ENCODE measurements around the gene ARHGAP21. TPM values are rescaled to one million over a fixed set of nuclear protein-coding genes. Genes with fewer than 3 reads are reported as not detected.

Gene ARHGAP21
- total RNA-seq, 1 donor from 2014 or later = 88.0 TPM

DNA sequence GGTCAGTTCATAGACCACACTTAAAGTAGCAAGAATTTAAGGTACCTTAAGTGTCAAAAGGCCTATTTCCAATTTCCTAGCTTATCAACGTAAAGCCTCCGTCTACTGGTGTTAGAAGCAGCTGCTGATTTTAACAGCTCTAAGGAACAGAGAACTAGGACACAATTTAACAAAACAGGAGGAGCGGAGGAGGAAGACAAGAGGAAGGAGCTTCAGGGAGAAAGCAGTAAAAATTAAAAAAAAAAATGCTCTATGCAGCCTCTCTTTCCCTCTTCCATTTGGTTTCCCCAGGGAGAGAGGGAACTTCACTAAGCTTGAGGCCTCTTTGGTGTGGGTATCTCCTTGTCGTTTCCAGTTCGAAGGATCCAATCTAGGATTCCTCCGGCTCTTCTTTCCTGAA lies 22.7 kb downstream of the ARHGAP21 start:
- no peak for DNase-seq (ENCODE audit: low spot score, unreplicated experiment)
- Mint-ChIP-seq H3K4me1 (ENCODE audit: low read depth) (peaks cover 15% of the 10 kb centered on the region), H3K9me3 (ENCODE audit: low read depth) (no peaks in the 10 kb centered on the region), H3K27me3 (no peaks in the 10 kb centered on the region), H3K36me3 (ENCODE audit: insufficient read depth) (peaks cover 3% of the 10 kb centered on the region), H3K4me3 (ENCODE audit: low read depth) (no peak overlapping the region), H3K27ac (no peak overlapping the region)
- TF ChIP-seq, protein P1, sequence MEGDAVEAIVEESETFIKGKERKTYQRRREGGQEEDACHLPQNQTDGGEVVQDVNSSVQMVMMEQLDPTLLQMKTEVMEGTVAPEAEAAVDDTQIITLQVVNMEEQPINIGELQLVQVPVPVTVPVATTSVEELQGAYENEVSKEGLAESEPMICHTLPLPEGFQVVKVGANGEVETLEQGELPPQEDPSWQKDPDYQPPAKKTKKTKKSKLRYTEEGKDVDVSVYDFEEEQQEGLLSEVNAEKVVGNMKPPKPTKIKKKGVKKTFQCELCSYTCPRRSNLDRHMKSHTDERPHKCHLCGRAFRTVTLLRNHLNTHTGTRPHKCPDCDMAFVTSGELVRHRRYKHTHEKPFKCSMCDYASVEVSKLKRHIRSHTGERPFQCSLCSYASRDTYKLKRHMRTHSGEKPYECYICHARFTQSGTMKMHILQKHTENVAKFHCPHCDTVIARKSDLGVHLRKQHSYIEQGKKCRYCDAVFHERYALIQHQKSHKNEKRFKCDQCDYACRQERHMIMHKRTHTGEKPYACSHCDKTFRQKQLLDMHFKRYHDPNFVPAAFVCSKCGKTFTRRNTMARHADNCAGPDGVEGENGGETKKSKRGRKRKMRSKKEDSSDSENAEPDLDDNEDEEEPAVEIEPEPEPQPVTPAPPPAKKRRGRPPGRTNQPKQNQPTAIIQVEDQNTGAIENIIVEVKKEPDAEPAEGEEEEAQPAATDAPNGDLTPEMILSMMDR (IDR thresholded peaks at IDR 0.05; ENCODE audit: unreplicated experiment) = no peak

DNA sequence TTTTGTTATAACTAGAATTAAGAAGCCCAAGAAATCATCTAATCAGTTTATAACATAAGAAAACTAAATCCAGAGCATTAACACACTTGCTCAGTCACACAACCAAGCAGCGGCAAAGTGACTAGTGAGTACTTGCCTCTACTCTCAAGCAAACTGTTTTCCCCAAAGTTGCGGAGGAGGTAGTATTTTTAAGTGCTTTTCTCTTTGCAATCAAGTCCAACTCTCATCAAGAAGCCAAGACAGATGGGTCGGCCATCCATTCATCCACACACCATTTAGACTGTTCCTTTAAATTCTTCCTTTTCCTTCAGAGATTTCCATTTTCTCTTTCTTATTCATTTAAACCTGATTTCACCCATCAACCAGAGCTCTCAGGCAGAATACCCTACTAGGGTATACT lies 25.4 kb downstream of the ARHGAP21 start:
- Mint-ChIP-seq H3K27ac (no peak overlapping the region), H3K4me3 (ENCODE audit: low read depth) (no peak overlapping the region)

DNA sequence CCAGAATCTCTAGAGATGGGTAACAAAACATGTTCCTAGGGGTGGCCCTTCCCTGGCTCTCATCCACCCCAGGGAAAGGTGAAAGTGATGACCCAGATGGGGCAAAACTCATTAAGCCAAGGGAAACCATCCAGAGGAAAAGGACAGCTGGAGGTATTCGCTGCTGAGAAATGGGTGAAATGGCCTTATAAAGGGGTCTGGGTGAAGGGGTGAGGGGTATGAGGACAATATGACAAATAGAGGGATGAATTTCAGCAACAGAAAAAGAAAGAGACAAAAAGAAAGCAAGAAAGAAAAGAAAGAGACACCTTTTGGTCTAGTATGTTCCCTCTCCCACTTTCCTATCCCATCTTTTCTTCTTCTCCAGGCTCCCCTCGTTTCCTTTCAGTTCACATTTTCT lies 26.6 kb downstream of the ARHGAP21 start:
- Mint-ChIP-seq H3K4me1 (ENCODE audit: low read depth) (peaks cover 11% of the 10 kb centered on the region), H3K9me3 (ENCODE audit: low read depth) (no peaks in the 10 kb centered on the region), H3K27me3 (no peaks in the 10 kb centered on the region), H3K36me3 (ENCODE audit: insufficient read depth) (peaks cover 2% of the 10 kb centered on the region), H3K27ac (no peak overlapping the region), H3K4me3 (ENCODE audit: low read depth) (no peak overlapping the region)
- no peak for DNase-seq (ENCODE audit: low spot score, unreplicated experiment)
- TF ChIP-seq, protein P1 (IDR thresholded peaks at IDR 0.05; ENCODE audit: unreplicated experiment) = no peak

More for the DNA sequence above, 25.4 kb downstream of the ARHGAP21 start:
- Mint-ChIP-seq H3K9me3 (ENCODE audit: low read depth) (no peaks in the 10 kb centered on the region), H3K27me3 (no peaks in the 10 kb centered on the region), H3K36me3 (ENCODE audit: insufficient read depth) (peaks cover 2% of the 10 kb centered on the region), H3K4me1 (ENCODE audit: low read depth) (peaks cover 11% of the 10 kb centered on the region)
- DNase-seq (ENCODE audit: low spot score, unreplicated experiment) = no peak
- TF ChIP-seq, protein P1 (IDR thresholded peaks at IDR 0.05; ENCODE audit: unreplicated experiment) = no peak

DNA sequence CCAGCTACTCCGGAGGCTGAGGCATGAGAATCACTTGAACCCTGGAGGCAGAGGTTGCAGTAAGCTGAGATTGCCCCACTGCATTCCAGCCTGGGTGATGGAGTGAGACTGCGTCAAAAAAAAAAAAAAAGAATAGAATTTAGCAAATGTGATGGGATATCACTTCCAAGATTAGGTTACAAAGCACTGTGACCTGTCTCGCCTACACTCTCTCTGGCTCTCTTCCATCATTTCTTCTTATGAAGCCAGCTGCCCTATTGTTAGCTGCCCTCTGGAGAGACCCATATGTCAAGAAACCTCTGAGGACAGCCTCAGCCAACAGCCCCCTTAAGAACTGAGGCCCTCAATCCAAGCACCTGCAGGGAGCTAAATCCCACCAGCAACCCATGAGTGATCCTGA lies 28.2 kb downstream of the ARHGAP21 start:
- Mint-ChIP-seq H3K4me3 (ENCODE audit: low read depth) (no peak overlapping the region), H3K27me3 (no peaks in the 10 kb centered on the region), H3K36me3 (ENCODE audit: insufficient read depth) (no peaks in the 10 kb centered on the region), H3K4me1 (ENCODE audit: low read depth) (peaks cover 11% of the 10 kb centered on the region), H3K9me3 (ENCODE audit: low read depth) (no peaks in the 10 kb centered on the region), H3K27ac (peak overlapping the region; percentile 82)
- no peak for DNase-seq (ENCODE audit: low spot score, unreplicated experiment)
- TF ChIP-seq, protein P1 (IDR thresholded peaks at IDR 0.05; ENCODE audit: unreplicated experiment) = no peak

DNA sequence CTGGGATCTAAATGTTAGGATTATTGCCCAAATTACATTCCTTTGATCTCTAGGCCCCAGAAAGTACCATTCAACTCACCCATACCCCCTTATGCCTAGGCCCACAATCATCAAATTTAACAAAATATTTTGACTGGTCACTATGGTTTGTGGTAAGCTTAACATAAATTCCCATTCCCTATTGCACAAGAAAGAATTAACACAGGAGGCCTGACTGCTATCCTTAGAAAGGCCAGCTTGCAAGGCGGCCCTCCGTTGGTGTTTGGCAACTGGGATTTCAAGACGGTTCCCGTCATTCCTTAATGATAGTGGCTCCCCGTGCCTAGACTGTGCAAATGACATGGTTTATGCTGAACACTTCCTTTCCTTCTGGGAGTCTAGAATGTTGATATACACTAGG lies 29.6 kb downstream of the ARHGAP21 start:
- Mint-ChIP-seq H3K27me3 (no peaks in the 10 kb centered on the region), H3K36me3 (ENCODE audit: insufficient read depth) (no peaks in the 10 kb centered on the region), H3K4me1 (ENCODE audit: low read depth) (peaks cover 7% of the 10 kb centered on the region), H3K27ac (no peak overlapping the region), H3K4me3 (ENCODE audit: low read depth) (no peak overlapping the region), H3K9me3 (ENCODE audit: low read depth) (no peaks in the 10 kb centered on the region)
- no peak for DNase-seq (ENCODE audit: low spot score, unreplicated experiment)
- TF ChIP-seq, protein P1 (IDR thresholded peaks at IDR 0.05; ENCODE audit: unreplicated experiment) = no peak
